Lower leg skin (tissue), 4 donors: Measurements from ENCODE around the gene CCDC15. TPM values are rescaled to one million over a fixed set of nuclear protein-coding genes. Genes with fewer than 3 reads are reported as not detected.

Experiments
- DNase-seq, 2 donors: peaks; one replicate each; pipeline ENCODE4 v3.0.0-alpha.2; 2019; ENCODE audit warnings: low spot score in 2 of 2
- H3K4me3 ChIP-seq: fragments of 200-600 bp; sonication (generic); 2 replicates; pipeline ENCODE4 v1.5.1; 2017; ENCODE audit warnings: mild to moderate bottlenecking, low read depth; ENCODE audit not compliant: poor library complexity, severe bottlenecking
- CTCF ChIP-seq, 3 donors: fragments of 450-650 bp; IDR thresholded peaks; one replicate each; pipeline ENCODE4 v1.5.1; 2016; ENCODE audit warnings: antibody characterized with exemption in 3 of 3, mild to moderate bottlenecking in 3 of 3, moderate library complexity in 2 of 3
- POLR2A ChIP-seq, 2 donors: fragments of 450-650 bp; IDR thresholded peaks; one replicate each; pipeline ENCODE4 v1.6.1; 2016 to 2017; ENCODE audit warnings: antibody characterized with exemption in 2 of 2, mild to moderate bottlenecking in 1 of 2, moderate library complexity in 1 of 2
- WGBS, 2 donors: methylation state at CpG; one replicate each; pipeline ENCODE4 v1.1.5; 2018; 5-methylcytosine and 5-hydroxymethylcytosine counted together
- intact Hi-C: fragments of 100-400 bp; cut with DNase I; formaldehyde crosslinking; loops from one replicate; pipeline ENCODE4 v1.15.0; 2023; ENCODE audit warnings: low total_unique reads
- total RNA-seq, 4 donors: library from RNA; depleted of rRNA; stranded (reverse); fragments of >200 nt; gene quantifications; one replicate each; pipeline ENCODE4 v1.1.0, GENCODE V29; 2016

CCDC15 gene
- total RNA-seq: 1 to 10 TPM; 2.1 to 4.2 (median 2.9) TPM

GRCh38 chr11:124953753-124954589 lies at the start of gene CCDC15:
CCDC15 (plus strand) TSS chr11:124954202; CDS start chr11:124954733, 531 bp downstream.
- WGBS, 2 donors: 0% methylated on average over 52 to 54 of the region's 54 CpGs
- TF ChIP-seq CTCF (IDR thresholded peaks at IDR 0.05) (no peak), POLR2A (IDR thresholded peaks at IDR 0.05) (peak in 1 of 2 donors; percentile 51)
- DNase-seq: peak; percentile 95 to 99

GRCh38 chr11:124915541-124916369 lies 38.2 kb upstream of the CCDC15 start:
- 74 to 76% methylated on average over 3 of the region's 3 CpGs for WGBS, 2 donors
- DNase-seq: peak in 1 of 2 donors; percentile 42
- TF ChIP-seq POLR2A (IDR thresholded peaks at IDR 0.05): no peak
- TF ChIP-seq CTCF (IDR thresholded peaks at IDR 0.05): no peak
- H3K4me3 ChIP-seq: no peak overlapping the region
- intact Hi-C loops: no loop called here

More at GRCh38 chr11:124953753-124954589, at the start of gene CCDC15:
- peak within 1 kb of the TSS; percentile 36 for H3K4me3 ChIP-seq
- intact Hi-C loops: loop anchor here (5.0 to 10.0 kb wide), 2 partner anchors 191 to 393 kb away; no protein-coding TSS in a partner anchor

- H3K4me3 ChIP-seq: no peak overlapping the region
- intact Hi-C loops: no loop called here
- DNase-seq: no peak
- TF ChIP-seq POLR2A (IDR thresholded peaks at IDR 0.05) (no peak), CTCF (IDR thresholded peaks at IDR 0.05) (no peak)
Observed at GRCh38 chr11:124916370-124916710, 37.7 kb upstream of the CCDC15 start.

- DNase-seq: peak in 1 of 2 donors; percentile 39
- TF ChIP-seq POLR2A (IDR thresholded peaks at IDR 0.05) (no peak), CTCF (IDR thresholded peaks at IDR 0.05) (no peak)
- WGBS, 2 donors: 76 to 84% methylated on average over 6 of the region's 6 CpGs
- no peak overlapping the region for H3K4me3 ChIP-seq
- intact Hi-C loops: no loop called here
Observed at GRCh38 chr11:124917115-124917637, 36.8 kb upstream of the CCDC15 start.

- WGBS, 2 donors: 90 to 96% methylated on average over 3 of the region's 3 CpGs
- DNase-seq: no peak
- H3K4me3 ChIP-seq: no peak within 1 kb of the TSS
- intact Hi-C loops: no loop called here
- TF ChIP-seq CTCF (IDR thresholded peaks at IDR 0.05) (no peak), POLR2A (IDR thresholded peaks at IDR 0.05) (no peak)
Observed at GRCh38 chr11:124918950-124919349, 35.1 kb upstream of the CCDC15 start, which contains the start of gene HEPN1. HEPN1 (plus strand) TSS chr11:124919250.
